ENCODE measurements around the gene C2orf74.
"Not testable (repeated sequence)": the region's sequence is repeated elsewhere in the genome, so short reads cannot be mapped to it uniquely, and the experiment has no call there.

The C2orf74 gene

DNA sequence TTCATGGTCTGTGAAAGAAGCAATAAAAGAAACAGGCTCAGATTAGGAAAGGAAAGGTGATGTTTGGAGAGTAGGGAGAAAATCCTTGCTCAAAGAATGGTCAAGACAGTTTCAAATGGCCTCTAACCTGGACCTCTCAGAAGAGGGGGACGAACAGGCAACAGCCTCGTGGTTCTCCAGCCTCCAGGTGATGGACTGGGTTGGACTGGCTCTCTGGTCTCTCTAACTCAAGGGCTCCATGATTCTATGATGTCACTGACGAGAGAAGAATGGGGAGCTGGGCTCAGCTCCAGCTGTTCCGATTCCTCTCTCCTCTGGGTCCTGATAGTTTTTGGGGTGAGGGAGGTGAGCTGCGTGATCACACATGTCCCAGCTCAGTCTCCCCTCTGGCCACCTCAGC, at the start of gene C2orf74:
TSS of gene C2orf74 (plus strand) at position 301 of the 400 bp plus-strand sequence. CDS start 327 bp downstream, outside the sequence.
- H3K9me3 Mint-ChIP-seq = peaks cover 7 to 8% of the 10 kb centered on the region in 2 donors
- ATAC-seq (replicated peaks) (no peak), DNase-seq (no peak)
- no peak within 1 kb of the TSS for H3K27ac Mint-ChIP-seq
- no peaks in the 10 kb centered on the region for H3K27me3 Mint-ChIP-seq
- peaks cover 42 to 65% of the 10 kb centered on the region in 2 donors for H3K36me3 Mint-ChIP-seq
- peaks cover 14 to 19% of the 10 kb centered on the region in 2 donors for H3K4me1 Mint-ChIP-seq
- no peak within 1 kb of the TSS for H3K4me3 Mint-ChIP-seq

DNA sequence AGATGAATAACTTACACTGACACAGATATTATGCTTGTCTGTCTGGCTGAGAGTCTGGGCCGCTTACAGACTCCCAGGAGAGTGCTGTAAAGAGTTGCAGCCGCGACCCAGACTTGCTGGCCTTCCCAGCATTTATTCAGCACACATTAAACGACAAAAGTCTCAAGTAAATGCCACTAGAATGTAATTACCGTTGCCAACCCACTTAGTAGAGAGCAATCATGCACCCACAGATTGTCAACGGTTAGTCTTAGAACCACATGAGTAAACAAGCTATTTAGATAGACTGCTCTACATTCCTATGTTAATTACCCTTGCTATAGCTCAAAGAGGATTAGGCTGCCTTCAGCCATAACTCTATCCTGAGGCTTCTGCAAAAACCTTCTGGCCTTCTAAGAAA, 47.8 kb upstream of the C2orf74 start:
- Mint-ChIP-seq H3K36me3 (peaks cover 11 to 13% of the 10 kb centered on the region in 2 donors), H3K27ac (no peak overlapping the region), H3K4me1 (peaks cover 3 to 6% of the 10 kb centered on the region in 2 donors), H3K9me3 (peaks cover 0 to 8% of the 10 kb centered on the region in 2 donors), H3K27me3 (no peaks in the 10 kb centered on the region), H3K4me3 (no peak overlapping the region)
- ATAC-seq (replicated peaks) = no peak
- DNase-seq = no peak

DNA sequence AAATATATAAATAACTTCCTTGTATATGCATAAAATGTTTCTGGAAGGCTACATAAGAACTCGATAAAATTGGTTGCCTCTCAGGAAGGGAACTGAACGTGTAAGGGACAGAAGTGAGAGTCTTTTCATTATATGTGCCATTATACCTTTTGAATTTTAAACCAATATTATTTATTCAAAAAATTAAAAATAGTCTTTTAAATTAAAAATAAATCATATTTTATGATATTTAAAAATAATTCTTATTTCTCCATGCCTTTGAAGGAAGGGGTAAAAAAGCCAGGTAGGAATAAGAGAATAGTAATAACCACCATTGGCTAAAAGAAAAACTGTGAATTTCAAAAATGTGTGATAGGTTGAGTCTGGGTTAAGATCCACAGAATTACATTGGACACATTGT, 45.7 kb upstream of the C2orf74 start:
- H3K27me3 Mint-ChIP-seq = no peaks in the 10 kb centered on the region
- peaks cover 3 to 6% of the 10 kb centered on the region in 2 donors for H3K4me1 Mint-ChIP-seq
- H3K9me3 Mint-ChIP-seq = peaks cover 0 to 8% of the 10 kb centered on the region in 2 donors
- peaks cover 11 to 13% of the 10 kb centered on the region in 2 donors for H3K36me3 Mint-ChIP-seq
- ATAC-seq (replicated peaks) = no peak
- no peak for DNase-seq
- H3K4me3 Mint-ChIP-seq = no peak overlapping the region
- H3K27ac Mint-ChIP-seq = no peak overlapping the region

DNA sequence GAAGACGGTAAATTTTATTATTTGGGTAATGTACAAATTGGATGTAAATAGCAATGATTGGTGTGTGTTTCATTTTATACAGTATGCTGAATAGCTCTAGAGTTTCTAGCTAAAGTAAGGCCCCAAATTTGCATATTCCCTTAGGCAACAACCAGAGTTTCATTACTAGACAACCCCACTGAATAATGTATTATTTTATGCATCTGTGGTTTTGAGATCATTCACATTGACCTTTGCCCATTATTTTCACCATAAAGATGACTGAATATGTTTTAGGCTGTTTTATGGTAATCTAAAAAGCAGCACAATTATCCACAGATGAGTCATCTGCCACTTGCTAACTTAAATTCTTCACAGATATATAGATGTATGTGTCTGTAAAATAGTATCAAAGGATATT, 44.5 kb upstream of the C2orf74 start:
- Mint-ChIP-seq H3K9me3 (peaks cover 0 to 4% of the 10 kb centered on the region in 2 donors), H3K4me1 (peaks cover 3 to 6% of the 10 kb centered on the region in 2 donors), H3K36me3 (peaks cover 11 to 13% of the 10 kb centered on the region in 2 donors), H3K4me3 (no peak overlapping the region), H3K27ac (no peak overlapping the region), H3K27me3 (no peaks in the 10 kb centered on the region)
- DNase-seq (no peak), ATAC-seq (replicated peaks) (peak; percentile 84 to 89)

DNA sequence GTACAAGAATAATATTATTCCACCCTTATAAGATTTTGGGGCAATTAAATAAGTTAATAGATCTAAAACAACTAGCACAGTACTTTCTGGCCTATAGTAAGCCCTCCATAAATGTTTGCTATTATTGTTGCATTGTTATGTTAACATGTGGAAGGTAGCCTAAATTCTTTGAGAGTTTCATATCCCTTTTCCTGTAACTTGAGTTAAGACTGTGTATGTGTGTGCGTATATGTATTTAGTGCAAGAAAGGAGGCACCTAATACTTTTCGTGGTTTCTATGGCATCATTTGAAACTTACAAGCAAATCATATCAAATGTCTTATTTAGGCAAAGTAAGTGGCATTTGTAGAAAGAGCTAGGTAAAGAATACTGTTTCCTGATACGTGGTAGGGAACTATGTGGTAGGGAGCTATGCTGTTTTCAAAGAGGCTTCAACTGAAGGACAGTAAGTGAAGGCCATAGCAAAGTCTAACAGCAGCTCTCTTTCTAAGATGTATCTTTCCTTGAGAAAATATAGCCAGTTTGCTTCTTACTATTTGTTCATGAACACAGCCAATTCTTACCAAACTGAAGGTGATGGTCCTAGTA, 36.8 kb upstream of the C2orf74 start:
- DNase-seq = no peak
- ATAC-seq (replicated peaks) = peak; percentile 88 to 89
- H3K27me3 Mint-ChIP-seq = no peaks in the 10 kb centered on the region
- H3K4me1 Mint-ChIP-seq = peaks cover 0 to 7% of the 10 kb centered on the region in 2 donors
- no peak overlapping the region for H3K4me3 Mint-ChIP-seq
- no peak overlapping the region for H3K27ac Mint-ChIP-seq
- peaks cover 0 to 2% of the 10 kb centered on the region in 2 donors for H3K36me3 Mint-ChIP-seq
- peaks cover 0 to 3% of the 10 kb centered on the region in 2 donors for H3K9me3 Mint-ChIP-seq

DNA sequence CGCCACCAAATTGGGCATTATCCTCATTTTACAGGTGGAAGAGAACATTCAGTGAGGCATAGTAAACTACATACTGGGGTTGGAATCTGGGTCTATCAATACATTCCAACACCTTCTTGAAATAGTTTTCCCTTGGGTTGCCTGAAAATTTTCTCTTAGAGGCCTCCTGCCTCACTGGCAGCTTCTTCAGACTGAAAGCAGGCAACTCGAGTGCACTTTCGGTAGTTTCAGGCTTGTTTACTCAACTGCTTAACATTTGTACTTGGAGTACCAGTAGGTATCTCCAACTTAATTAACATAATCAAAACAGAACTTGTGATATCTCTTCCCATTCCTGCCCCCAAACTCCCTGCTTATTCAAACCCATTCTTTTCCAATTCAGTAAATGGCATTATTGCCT, 36.2 kb upstream of the C2orf74 start:
- peaks cover 0 to 2% of the 10 kb centered on the region in 2 donors for H3K36me3 Mint-ChIP-seq
- no peaks in the 10 kb centered on the region for H3K27me3 Mint-ChIP-seq
- peaks cover 0 to 7% of the 10 kb centered on the region in 2 donors for H3K4me1 Mint-ChIP-seq
- H3K27ac Mint-ChIP-seq = no peak overlapping the region
- DNase-seq = no peak
- no peak overlapping the region for H3K4me3 Mint-ChIP-seq
- H3K9me3 Mint-ChIP-seq = peaks cover 0 to 3% of the 10 kb centered on the region in 2 donors
- ATAC-seq (replicated peaks) = no peak

DNA sequence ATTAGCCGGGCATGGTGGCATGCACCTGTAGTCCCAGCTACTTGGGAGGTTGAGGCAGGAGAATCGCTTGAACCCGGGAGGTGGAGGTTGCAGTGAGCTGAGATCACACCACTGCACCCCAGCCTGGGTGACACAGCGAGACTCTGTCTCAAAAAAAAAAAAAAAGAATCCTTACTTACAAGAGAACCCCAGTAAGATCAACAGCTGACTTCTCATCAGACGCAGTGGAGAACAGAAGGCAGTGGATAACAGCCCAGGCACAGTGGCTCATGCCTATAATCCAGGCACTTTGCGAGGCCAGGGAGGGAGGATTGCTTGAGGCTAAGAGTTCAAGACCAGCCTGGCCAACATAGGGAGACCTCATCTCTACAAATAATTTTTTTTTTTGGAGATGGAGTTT, 33.9 kb upstream of the C2orf74 start:
- not testable (repeated sequence) for H3K4me3 Mint-ChIP-seq; DNase-seq; H3K36me3 Mint-ChIP-seq; H3K27ac Mint-ChIP-seq; ATAC-seq (replicated peaks); H3K27me3 Mint-ChIP-seq; H3K4me1 Mint-ChIP-seq; H3K9me3 Mint-ChIP-seq

DNA sequence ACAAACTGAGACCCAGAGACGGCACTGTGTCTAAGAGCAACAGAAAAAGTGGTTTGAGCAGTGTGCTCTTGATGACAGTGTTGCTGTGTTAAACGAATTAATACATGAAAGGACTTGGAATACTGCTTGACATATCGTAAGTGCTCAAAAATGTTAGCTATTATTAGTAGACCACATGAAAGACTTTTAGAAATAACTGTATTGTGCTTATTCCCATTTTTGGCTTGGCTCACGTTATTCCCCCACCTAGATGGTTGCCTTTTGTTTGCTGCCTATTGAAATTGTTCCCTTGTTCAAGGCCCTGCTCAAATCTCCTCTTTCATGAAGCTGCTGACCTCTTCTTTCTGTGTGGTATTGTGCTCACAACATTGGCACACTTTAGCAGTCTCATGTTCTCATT, 27.8 kb upstream of the C2orf74 start:
- H3K36me3 Mint-ChIP-seq = no peaks in the 10 kb centered on the region
- no peak overlapping the region for H3K4me3 Mint-ChIP-seq
- H3K9me3 Mint-ChIP-seq = no peaks in the 10 kb centered on the region
- ATAC-seq (replicated peaks) (no peak), DNase-seq (no peak)
- H3K27me3 Mint-ChIP-seq = no peaks in the 10 kb centered on the region
- no peak overlapping the region for H3K27ac Mint-ChIP-seq
- no peaks in the 10 kb centered on the region for H3K4me1 Mint-ChIP-seq

DNA sequence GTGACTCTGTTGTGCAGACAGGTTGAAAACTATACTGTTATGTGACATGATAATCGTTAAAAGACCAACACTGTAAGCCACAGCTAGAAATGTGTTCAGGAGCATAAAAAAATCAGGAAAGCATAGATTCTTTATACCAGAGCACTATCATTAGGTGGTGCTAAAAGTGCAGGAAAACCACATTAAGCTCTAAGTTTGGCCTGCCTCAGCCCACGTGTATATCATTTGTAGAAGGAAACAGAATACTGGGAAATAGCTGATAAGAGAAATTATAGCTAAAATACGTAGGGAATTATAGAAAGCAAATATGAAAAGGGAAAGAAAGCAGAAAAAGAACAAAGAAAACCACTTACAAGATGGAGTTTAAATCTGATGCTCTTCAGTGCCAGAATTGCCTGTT, 26.5 kb upstream of the C2orf74 start:
- H3K27ac Mint-ChIP-seq = no peak overlapping the region
- no peaks in the 10 kb centered on the region for H3K27me3 Mint-ChIP-seq
- H3K36me3 Mint-ChIP-seq = no peaks in the 10 kb centered on the region
- no peak overlapping the region for H3K4me3 Mint-ChIP-seq
- DNase-seq = no peak
- H3K4me1 Mint-ChIP-seq = no peaks in the 10 kb centered on the region
- no peaks in the 10 kb centered on the region for H3K9me3 Mint-ChIP-seq
- ATAC-seq (replicated peaks) = no peak

DNA sequence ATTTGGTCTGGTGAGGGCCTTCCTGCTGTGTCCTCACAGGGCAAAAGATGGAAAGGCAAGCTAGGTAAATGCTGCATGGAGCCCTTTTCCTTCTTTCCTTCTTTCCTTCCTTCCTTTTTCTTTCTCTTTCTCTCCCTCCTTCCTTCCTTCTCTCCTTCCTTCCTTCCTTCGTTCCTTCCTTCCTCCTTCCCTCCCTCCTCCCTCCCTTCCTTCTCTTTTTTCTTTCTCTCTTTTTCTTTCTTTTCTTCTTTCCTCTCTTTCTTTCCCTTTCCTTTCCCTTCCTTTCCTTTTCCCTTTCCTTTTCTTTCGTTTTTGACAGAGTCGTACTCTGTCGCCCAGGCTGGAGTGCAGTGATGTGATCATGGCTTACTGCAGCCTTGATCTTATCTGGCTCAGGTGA, 23.1 kb upstream of the C2orf74 start:
- ATAC-seq (replicated peaks) (no peak), DNase-seq (no peak)
- H3K27me3 Mint-ChIP-seq = no peaks in the 10 kb centered on the region
- no peaks in the 10 kb centered on the region for H3K9me3 Mint-ChIP-seq
- H3K4me3 Mint-ChIP-seq = no peak overlapping the region
- H3K36me3 Mint-ChIP-seq = peaks cover 6 to 7% of the 10 kb centered on the region in 2 donors
- H3K4me1 Mint-ChIP-seq = no peaks in the 10 kb centered on the region
- no peak overlapping the region for H3K27ac Mint-ChIP-seq

DNA sequence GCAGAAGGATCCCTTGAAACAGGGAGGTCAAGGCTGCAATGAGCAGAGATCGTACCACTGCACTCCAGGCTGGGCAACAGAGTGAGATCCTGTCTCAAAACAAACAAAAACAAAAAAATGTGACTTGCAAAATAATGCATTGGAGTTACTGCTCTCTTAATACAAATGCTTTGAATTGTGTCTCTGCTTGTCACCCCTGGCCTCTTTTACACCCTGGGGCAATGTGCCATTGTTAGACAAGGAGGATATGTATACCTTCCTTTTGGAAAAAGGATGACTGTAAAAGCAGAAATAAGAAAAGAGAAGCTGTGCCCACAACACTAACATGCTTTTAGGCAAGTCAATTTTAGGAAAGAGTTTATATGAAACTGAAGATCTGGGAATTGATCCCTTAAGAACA, 20.8 kb upstream of the C2orf74 start:
- Mint-ChIP-seq H3K27ac (no peak overlapping the region), H3K4me1 (peaks cover 0 to 5% of the 10 kb centered on the region in 2 donors), H3K27me3 (no peaks in the 10 kb centered on the region), H3K4me3 (no peak overlapping the region), H3K36me3 (peaks cover 11 to 12% of the 10 kb centered on the region in 2 donors), H3K9me3 (no peaks in the 10 kb centered on the region)
- no peak for DNase-seq
- no peak for ATAC-seq (replicated peaks)

DNA sequence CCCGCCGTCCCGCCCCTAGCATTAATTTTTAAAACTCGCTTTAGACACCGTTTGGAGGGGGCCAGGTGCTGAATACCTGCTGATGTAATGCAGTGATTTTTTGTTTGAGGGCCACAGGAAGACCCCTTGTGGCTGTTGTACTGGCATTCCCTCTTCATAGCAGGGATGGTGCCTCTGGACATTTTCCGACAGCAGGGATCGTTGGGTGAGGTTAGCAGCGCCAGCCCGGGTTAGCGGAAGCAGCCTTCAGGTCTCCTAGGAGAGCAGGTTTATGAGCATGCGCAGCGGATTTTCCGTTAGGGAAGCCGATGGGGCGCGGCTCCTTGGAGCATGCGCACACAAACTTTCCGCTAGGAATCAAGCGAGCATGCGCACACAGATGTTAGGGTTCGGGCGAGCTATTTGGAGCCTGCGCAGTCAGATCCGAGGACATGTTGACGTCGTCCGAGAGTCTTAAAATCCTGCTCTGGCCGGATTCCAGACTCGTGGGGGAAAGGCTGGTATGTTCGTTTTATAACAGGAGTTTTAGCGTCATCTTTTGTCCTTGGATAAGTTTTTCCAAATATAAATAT, 17.2 kb upstream of the C2orf74 start:
- Mint-ChIP-seq H3K4me1 (peaks cover 0 to 5% of the 10 kb centered on the region in 2 donors), H3K27me3 (no peaks in the 10 kb centered on the region), H3K36me3 (peaks cover 18 to 27% of the 10 kb centered on the region in 2 donors), H3K4me3 (peak overlapping the region; percentile 99), H3K9me3 (no peaks in the 10 kb centered on the region), H3K27ac (peak overlapping the region; percentile 97)
- DNase-seq (peak; percentile 94), ATAC-seq (replicated peaks) (peak; percentile 96)

DNA sequence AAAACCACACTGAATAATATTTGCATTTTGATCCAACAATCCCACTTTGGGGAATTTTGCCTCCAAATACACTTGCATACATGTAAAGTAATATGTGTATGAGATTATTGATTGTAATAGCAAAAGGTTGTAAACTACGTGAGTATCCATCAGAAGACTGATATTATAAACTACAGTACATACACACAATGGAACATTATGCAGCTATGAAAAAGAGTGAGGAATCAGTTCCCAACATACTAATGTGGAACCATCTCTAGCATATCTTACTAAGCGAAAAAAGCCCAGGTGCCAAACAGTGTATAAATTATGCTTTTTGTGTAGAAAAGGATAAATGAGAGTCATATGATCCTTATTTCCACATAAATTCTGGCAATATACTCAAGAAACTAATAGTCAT, 16.0 kb upstream of the C2orf74 start:
- Mint-ChIP-seq H3K27me3 (no peaks in the 10 kb centered on the region), H3K9me3 (no peaks in the 10 kb centered on the region), H3K4me1 (peaks cover 3 to 10% of the 10 kb centered on the region in 2 donors), H3K4me3 (peak overlapping the region; percentile 63 to 78), H3K27ac (no peak overlapping the region), H3K36me3 (peaks cover 21 to 35% of the 10 kb centered on the region in 2 donors)
- DNase-seq (no peak), ATAC-seq (replicated peaks) (no peak)

DNA sequence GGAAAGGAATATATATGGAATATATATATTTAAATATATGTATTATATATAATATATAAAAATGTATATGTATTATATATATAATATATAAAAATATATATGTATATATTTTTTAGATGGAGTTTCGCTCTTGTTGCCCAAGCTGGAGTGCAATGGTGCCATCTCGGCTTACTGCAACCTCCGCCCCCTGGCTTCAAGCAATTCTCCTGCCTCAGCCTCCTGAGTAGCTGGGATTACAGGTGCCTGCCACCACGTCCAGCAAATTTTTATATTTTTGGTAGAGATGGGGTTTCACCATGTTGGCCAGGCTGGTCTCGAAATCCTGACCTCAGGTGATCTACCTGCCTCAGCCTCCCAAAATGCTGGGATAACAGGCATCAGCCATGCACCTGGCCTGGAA, 13.9 kb upstream of the C2orf74 start:
- H3K4me1 Mint-ChIP-seq = peaks cover 3 to 10% of the 10 kb centered on the region in 2 donors
- ATAC-seq (replicated peaks); H3K9me3 Mint-ChIP-seq; DNase-seq; H3K27ac Mint-ChIP-seq; H3K27me3 Mint-ChIP-seq; H3K4me3 Mint-ChIP-seq: not testable (repeated sequence)
- peaks cover 19 to 39% of the 10 kb centered on the region in 2 donors for H3K36me3 Mint-ChIP-seq

DNA sequence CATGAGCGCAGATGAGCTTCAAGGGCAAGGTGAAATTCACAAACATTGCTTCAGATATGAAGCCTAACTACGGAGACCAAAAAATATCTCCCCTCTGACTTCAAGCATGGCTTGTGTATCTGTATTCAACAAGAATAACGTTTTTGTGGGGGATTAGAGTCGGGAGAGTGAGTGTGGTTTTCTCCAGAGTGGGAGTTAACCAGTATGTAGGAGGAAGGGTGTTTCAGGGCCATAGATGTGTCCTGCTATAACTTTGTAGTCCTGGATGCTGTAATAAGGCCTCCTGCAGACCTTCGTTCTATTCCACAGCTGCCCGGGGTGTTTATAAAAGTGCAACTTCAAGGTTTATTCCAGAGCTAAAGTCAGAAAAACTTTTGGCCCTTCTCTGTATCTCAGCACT, 12.9 kb upstream of the C2orf74 start:
- Mint-ChIP-seq H3K36me3 (peaks cover 19 to 39% of the 10 kb centered on the region in 2 donors), H3K27me3 (no peaks in the 10 kb centered on the region), H3K9me3 (no peaks in the 10 kb centered on the region), H3K27ac (no peak overlapping the region), H3K4me1 (peaks cover 3 to 10% of the 10 kb centered on the region in 2 donors), H3K4me3 (no peak overlapping the region)
- ATAC-seq (replicated peaks) (no peak), DNase-seq (no peak)
